CD4-positive, alpha-beta T cell treated with Interleukin-6 for 4 hours (primary cell): ENCODE data around the gene EPHA8.

Experiments
- DNase-seq: peaks from one replicate; pipeline ENCODE4 v3.0.0-alpha.2; 2020; ENCODE audit warnings: mixed read lengths

EPHA8 gene

DNA sequence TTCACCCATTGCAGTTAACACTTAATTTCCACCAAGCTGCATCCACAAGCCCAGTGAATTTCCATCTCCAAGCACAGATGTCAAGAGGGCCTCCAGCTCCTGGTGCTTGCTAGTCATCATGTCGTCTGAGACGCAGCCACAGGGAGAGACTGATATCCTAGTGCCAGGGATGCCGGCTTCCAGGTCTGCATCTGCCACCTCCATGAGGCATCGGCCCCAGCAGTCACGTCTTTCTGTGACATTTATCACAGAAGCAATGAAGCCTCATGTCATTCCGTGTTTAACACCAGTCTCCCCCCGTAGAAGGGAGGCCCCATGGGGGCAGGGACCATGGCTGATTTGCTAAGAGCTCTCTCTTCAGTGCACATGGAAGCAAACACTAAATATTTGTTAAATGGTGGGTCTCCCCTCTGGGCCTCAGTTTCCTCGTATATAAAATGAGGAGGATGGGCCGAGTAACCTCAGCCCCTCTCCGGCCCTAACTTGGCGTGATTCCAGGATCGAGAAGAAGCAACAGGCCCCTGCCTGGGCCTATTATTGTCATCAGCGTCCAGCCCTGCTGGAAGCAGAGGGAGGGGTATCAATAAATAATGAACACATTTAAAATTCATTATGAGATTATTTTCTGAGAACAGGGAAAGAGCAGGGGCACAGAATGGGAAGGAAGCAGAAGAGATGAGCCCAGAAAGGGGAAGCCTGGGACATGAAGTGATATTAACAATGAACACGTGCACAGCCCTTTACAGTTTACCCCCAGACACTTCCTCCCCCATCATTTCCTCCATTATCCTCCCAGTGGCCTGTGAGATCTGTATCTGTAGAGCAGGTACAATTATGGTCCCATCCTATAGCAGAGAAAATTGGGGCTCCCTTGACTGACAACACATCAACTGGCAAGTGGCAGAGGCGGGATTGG is 88.9 kb downstream of the EPHA8 start:
- DNase-seq, result no peak

DNA sequence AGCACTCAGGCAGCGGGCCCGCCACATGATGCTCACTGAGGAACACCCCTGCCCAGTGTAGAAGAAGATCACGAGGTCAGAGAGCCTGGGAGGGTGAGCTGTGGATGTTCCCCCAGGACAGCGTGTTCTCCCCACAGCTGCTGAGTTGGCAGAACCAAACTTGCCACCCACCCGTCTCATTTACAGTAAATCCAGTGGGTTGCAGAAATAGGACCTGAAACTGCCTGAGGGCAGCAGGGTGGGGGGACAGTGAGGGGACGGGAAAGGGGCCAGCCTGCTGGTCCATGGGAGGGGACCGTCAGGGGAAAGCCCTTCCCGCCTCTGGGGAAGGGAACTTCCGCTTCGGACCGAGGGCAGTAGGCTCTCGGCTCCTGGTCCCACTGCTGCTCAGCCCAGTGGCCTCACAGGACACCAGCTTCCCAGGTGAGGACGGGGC is 89.6 kb downstream of the EPHA8 start, which contains the start of gene C1QB:
Gene C1QB, plus strand, starts transcription at position 356 of the 436 bp plus-strand sequence. CDS start 6,227 bp downstream, outside the sequence.
- DNase-seq, result no peak
